Activated T-cell treated with anti-CD3 and anti-CD28 coated beads, Interleukin-2, amount 50 U/mL, for 4 hours (primary cell): ENCODE results near the gene TMEM250. TPM values are rescaled to one million over a fixed set of nuclear protein-coding genes. Genes with fewer than 3 reads are reported as not detected.
A peak's percentile ranks its signal among the peaks of the same experiment; 100 is the strongest.

Experiments
- ATAC-seq, 2 donors: fragments of 200-7000 bp; cut with Tn5 transposase; one replicate each; pipeline ENCODE4 v1.10.0; 2021
- DNase-seq: peaks from one replicate; pipeline ENCODE4 v3.0.0-alpha.2; 2020
- H3K27me3 Mint-ChIP-seq: one replicate; pipeline ENCODE4 v1.8.0; 2021; ENCODE audit warnings: low read depth, mixed read lengths
- H3K36me3 Mint-ChIP-seq: one replicate; pipeline ENCODE4 v1.8.0; 2022; ENCODE audit warnings: mixed read lengths; ENCODE audit not compliant: insufficient read depth
- H3K4me1 Mint-ChIP-seq: one replicate; pipeline ENCODE4 v1.8.0; 2021; ENCODE audit warnings: low read depth, mixed read lengths
- H3K4me3 Mint-ChIP-seq: one replicate; pipeline ENCODE4 v1.8.0; 2021; ENCODE audit warnings: mild to moderate bottlenecking, moderate library complexity, mixed read lengths
- H3K9me3 Mint-ChIP-seq: one replicate; pipeline ENCODE4 v1.8.0; 2021; ENCODE audit warnings: mixed read lengths
- total RNA-seq, 3 donors: library from RNA; stranded (reverse); gene quantifications; one replicate each; pipeline ENCODE4 v1.2.1, GENCODE V29; 2021

TMEM250 gene
- total RNA-seq, 3 donors from 2014 or later, result 46.3 to 47.4 (median 46.5) TPM

- no peak for DNase-seq
- peaks cover 5% of the 10 kb centered on the region for H3K4me1 Mint-ChIP-seq
- peaks cover 2% of the 10 kb centered on the region for H3K36me3 Mint-ChIP-seq
- H3K9me3 Mint-ChIP-seq, result no peaks in the 10 kb centered on the region
- no peaks in the 10 kb centered on the region for H3K27me3 Mint-ChIP-seq
- ATAC-seq, result no peak
- H3K4me3 Mint-ChIP-seq, result no peak overlapping the region
These were observed 34.4 kb downstream of the TMEM250 start for GRCh38 chr9:136084063-136084944.

- Mint-ChIP-seq H3K36me3 (peaks cover 2% of the 10 kb centered on the region), H3K27me3 (no peaks in the 10 kb centered on the region), H3K9me3 (no peaks in the 10 kb centered on the region), H3K4me3 (no peak overlapping the region), H3K4me1 (peaks cover 5% of the 10 kb centered on the region)
- DNase-seq (no peak), ATAC-seq (no peak)
These were observed 35.1 kb downstream of the TMEM250 start for GRCh38 chr9:136083558-136084062.

- Mint-ChIP-seq H3K9me3 (no peaks in the 10 kb centered on the region), H3K36me3 (peaks cover 2% of the 10 kb centered on the region), H3K27me3 (no peaks in the 10 kb centered on the region), H3K4me3 (no peak overlapping the region), H3K4me1 (peaks cover 5% of the 10 kb centered on the region)
- no peak for DNase-seq
- ATAC-seq, result no peak
These were observed 35.9 kb downstream of the TMEM250 start for GRCh38 chr9:136082496-136083361.

- no peaks in the 10 kb centered on the region for H3K27me3 Mint-ChIP-seq
- peaks cover 8% of the 10 kb centered on the region for H3K4me1 Mint-ChIP-seq
- DNase-seq (no peak), ATAC-seq (no peak)
- H3K36me3 Mint-ChIP-seq, result peaks cover 2% of the 10 kb centered on the region
- H3K4me3 Mint-ChIP-seq, result no peak overlapping the region
- H3K9me3 Mint-ChIP-seq, result no peaks in the 10 kb centered on the region
These were observed 36.7 kb downstream of the TMEM250 start for GRCh38 chr9:136081826-136082495.

GRCh38 chr9:136081113-136081825, 37.4 kb downstream of the TMEM250 start:
- H3K4me3 Mint-ChIP-seq, result no peak overlapping the region
- ATAC-seq (no peak), DNase-seq (no peak)
- H3K4me1 Mint-ChIP-seq, result peaks cover 11% of the 10 kb centered on the region
- no peaks in the 10 kb centered on the region for H3K27me3 Mint-ChIP-seq
- H3K36me3 Mint-ChIP-seq, result peaks cover 2% of the 10 kb centered on the region
- no peaks in the 10 kb centered on the region for H3K9me3 Mint-ChIP-seq

- Mint-ChIP-seq H3K27me3 (no peaks in the 10 kb centered on the region), H3K4me1 (peaks cover 16% of the 10 kb centered on the region), H3K4me3 (no peak overlapping the region), H3K9me3 (no peaks in the 10 kb centered on the region), H3K36me3 (peaks cover 2% of the 10 kb centered on the region)
- ATAC-seq, result no peak
- no peak for DNase-seq
These were observed 38.0 kb downstream of the TMEM250 start for GRCh38 chr9:136080716-136081112.

- no peak overlapping the region for H3K4me3 Mint-ChIP-seq
- H3K27me3 Mint-ChIP-seq, result no peaks in the 10 kb centered on the region
- H3K9me3 Mint-ChIP-seq, result no peaks in the 10 kb centered on the region
- H3K36me3 Mint-ChIP-seq, result peaks cover 2% of the 10 kb centered on the region
- no peak for DNase-seq
- H3K4me1 Mint-ChIP-seq, result peaks cover 21% of the 10 kb centered on the region
- no peak for ATAC-seq
These were observed 38.8 kb downstream of the TMEM250 start for GRCh38 chr9:136079916-136080246.

- Mint-ChIP-seq H3K4me3 (no peak overlapping the region), H3K27me3 (no peaks in the 10 kb centered on the region), H3K9me3 (no peaks in the 10 kb centered on the region), H3K36me3 (peaks cover 2% of the 10 kb centered on the region), H3K4me1 (peaks cover 16% of the 10 kb centered on the region)
- DNase-seq (no peak), ATAC-seq (no peak)
These were observed 39.3 kb downstream of the TMEM250 start for GRCh38 chr9:136079211-136079915.

GRCh38 chr9:136078498-136079011, 40.1 kb downstream of the TMEM250 start:
- Mint-ChIP-seq H3K4me3 (no peak overlapping the region), H3K27me3 (no peaks in the 10 kb centered on the region), H3K9me3 (no peaks in the 10 kb centered on the region), H3K36me3 (peaks cover 2% of the 10 kb centered on the region), H3K4me1 (peaks cover 16% of the 10 kb centered on the region)
- ATAC-seq, result no peak
- DNase-seq, result no peak

GRCh38 chr9:136078024-136078423, 40.7 kb downstream of the TMEM250 start:
- no peak overlapping the region for H3K4me3 Mint-ChIP-seq
- H3K4me1 Mint-ChIP-seq, result peaks cover 16% of the 10 kb centered on the region
- H3K9me3 Mint-ChIP-seq, result no peaks in the 10 kb centered on the region
- DNase-seq (no peak), ATAC-seq (no peak)
- H3K27me3 Mint-ChIP-seq, result no peaks in the 10 kb centered on the region
- peaks cover 2% of the 10 kb centered on the region for H3K36me3 Mint-ChIP-seq

GRCh38 chr9:136077491-136077890, 41.2 kb downstream of the TMEM250 start:
- no peak overlapping the region for H3K4me3 Mint-ChIP-seq
- no peaks in the 10 kb centered on the region for H3K27me3 Mint-ChIP-seq
- H3K9me3 Mint-ChIP-seq, result no peaks in the 10 kb centered on the region
- H3K36me3 Mint-ChIP-seq, result no peaks in the 10 kb centered on the region
- ATAC-seq (no peak), DNase-seq (no peak)
- H3K4me1 Mint-ChIP-seq, result peaks cover 16% of the 10 kb centered on the region

GRCh38 chr9:136075881-136076678, 42.6 kb downstream of the TMEM250 start:
- H3K9me3 Mint-ChIP-seq, result no peaks in the 10 kb centered on the region
- peak overlapping the region; percentile 27 for H3K4me3 Mint-ChIP-seq
- peak; percentile 56 to 73 for ATAC-seq
- no peaks in the 10 kb centered on the region for H3K27me3 Mint-ChIP-seq
- DNase-seq, result no peak
- no peaks in the 10 kb centered on the region for H3K36me3 Mint-ChIP-seq
- peaks cover 16% of the 10 kb centered on the region for H3K4me1 Mint-ChIP-seq
